K562 (cell line): Measurements from ENCODE around the gene CASKIN1. TPM values are rescaled to one million over a fixed set of nuclear protein-coding genes. Genes with fewer than 3 reads are reported as not detected.

Source experiments
- CREB1 ChIP-seq, 2 experiments: sonication (generic) in 1 of 2; formaldehyde crosslinking in 1 of 2; IDR thresholded peaks; 2 replicates each; pipeline versions ENCODE4 v1.6.1 to v1.8.0; 2012 to 2022; ENCODE audit warnings: inconsistent platforms in 1 of 2, mild to moderate bottlenecking in 1 of 2, missing genetic modification reagents in 1 of 2, moderate library complexity in 1 of 2
- CTCFL ChIP-seq: IDR thresholded peaks from 2 replicates; pipeline ENCODE4 v1.6.1; 2011; ENCODE audit warnings: borderline replicate concordance, low read depth, mild to moderate bottlenecking, moderate library complexity, low read length; ENCODE audit not compliant: insufficient read depth, poor library complexity, severe bottlenecking
- HNRNPUL1 ChIP-seq: fragments of 200-400 bp; formaldehyde crosslinking; IDR thresholded peaks from 2 replicates; pipeline ENCODE4 v1.6.1; 2017; ENCODE audit warnings: low read length
- ID3 ChIP-seq, 2 experiments: fragments of 250-450 bp in 1 of 2; fragments of 450-650 bp in 1 of 2; sonication (Bioruptor Pico) in 1 of 2; IDR thresholded peaks; 2 replicates each; pipeline versions ENCODE4 v1.6.1 to v1.8.0; 2016 to 2021; ENCODE audit warnings: mild to moderate bottlenecking in 2 of 2, moderate library complexity in 2 of 2, missing compliant biosample characterization in 1 of 2, missing genetic modification characterization in 1 of 2
- KLF13 ChIP-seq: fragments of 450-650 bp; IDR thresholded peaks from 2 replicates; pipeline ENCODE4 v1.6.1; 2016; ENCODE audit warnings: missing genetic modification characterization, low read depth, mild to moderate bottlenecking, missing compliant biosample characterization, moderate library complexity, borderline replicate concordance
- PHF20 ChIP-seq: fragments of 450-650 bp; IDR thresholded peaks from 2 replicates; pipeline ENCODE4 v1.6.1; 2018; ENCODE audit not compliant: partially characterized antibody
- PPARD ChIP-seq: fragments of 250-450 bp; sonication (Bioruptor Pico); IDR thresholded peaks from 2 replicates; pipeline ENCODE4 v1.8.0; 2022; ENCODE audit warnings: inconsistent platforms, mild to moderate bottlenecking, moderate library complexity
- SUPT5H ChIP-seq: fragments of 450-650 bp; IDR thresholded peaks from 2 replicates; pipeline ENCODE4 v1.6.1; 2016
- TAF15 ChIP-seq: fragments of 200-400 bp; formaldehyde crosslinking; IDR thresholded peaks from 2 replicates; pipeline ENCODE4 v1.6.1; 2017; ENCODE audit warnings: mild to moderate bottlenecking, low read depth, low read length, moderate library complexity
- TEAD1 ChIP-seq, 2 experiments: fragments of 450-650 bp in 1 of 2; sonication (generic) in 1 of 2; formaldehyde crosslinking; IDR thresholded peaks; 2 replicates each; pipeline versions ENCODE4 v1.4.0 to v1.8.0; 2020 to 2022; ENCODE audit warnings: mild to moderate bottlenecking in 2 of 2, missing genetic modification reagents in 1 of 2
- ZNF589 ChIP-seq: fragments of 200-800 bp; sonication (Bioruptor generic); IDR thresholded peaks from 2 replicates; pipeline ENCODE4 v1.6.1; 2016; ENCODE audit warnings: low read depth, missing genetic modification characterization, missing compliant biosample characterization
- ZNF764 ChIP-seq: fragments of 250-450 bp; sonication (Bioruptor Pico); IDR thresholded peaks from 2 replicates; pipeline ENCODE4 v1.4.0; 2020; ENCODE audit warnings: low read depth, mild to moderate bottlenecking, moderate library complexity
- ZNF77 ChIP-seq: fragments of 250-450 bp; sonication (Bioruptor Pico); IDR thresholded peaks from 2 replicates; pipeline ENCODE4 v1.5.0; 2020
- polyA plus RNA-seq, 8 experiments: library from polyadenylated mRNA; depleted of rRNA in 4 of 8; stranded (reverse) in 5 of 8; unstranded in 3 of 8; fragments of >200 nt; fragmentation: Nextera tagmentation in 2 of 8; fragmentation: Illumina TruSeq in 1 of 8; extraction: Ambion mirVana in 2 of 8; extraction: Trizol in 1 of 8; gene quantifications; 2 replicates each; pipeline versions ENCODE4 v1.2.1 to v1.2.3, GENCODE V29; 2011 to 2014; ENCODE audit warnings: inconsistent platforms in 1 of 8, missing spikeins in 1 of 8
- total RNA-seq, 7 experiments: library from RNA; depleted of rRNA in 6 of 7; stranded (reverse); fragments of >200 nt in 6 of 7; fragmentation: Illumina TruSeq in 2 of 7; extraction: Trizol in 2 of 7; gene quantifications; 2 replicates each; pipeline versions ENCODE4 v1.2.1 to v1.2.3, GENCODE V29; 2011 to 2021; ENCODE audit warnings: low replicate concordance in 1 of 7
- TF ChIP-seq, protein P1 (sequence below): fragments of 250-450 bp; sonication (Bioruptor Pico); IDR thresholded peaks from 2 replicates; pipeline ENCODE4 v1.5.0; 2020; ENCODE audit warnings: mild to moderate bottlenecking
- TF ChIP-seq, protein P2 (sequence below): fragments of 450-650 bp; IDR thresholded peaks from 2 replicates; pipeline ENCODE4 v1.6.1; 2018; ENCODE audit warnings: mild to moderate bottlenecking, low read depth; ENCODE audit not compliant: partially characterized antibody
- TF ChIP-seq, protein P3 (sequence below): IDR thresholded peaks from 3 replicates; pipeline ENCODE4 v1.6.1; 2011; ENCODE audit warnings: borderline replicate concordance, mild to moderate bottlenecking, moderate library complexity; ENCODE audit not compliant: insufficient read length; ENCODE audit errors: extremely low read depth

The CASKIN1 gene
- total and polyA plus RNA-seq, 9 of the 15 experiments (the other 6 are each of a cell fraction or from before 2014, with no cell fraction given) = 0.15 to 4.5 (median 1.5) TPM; not detected in 2

DNA sequence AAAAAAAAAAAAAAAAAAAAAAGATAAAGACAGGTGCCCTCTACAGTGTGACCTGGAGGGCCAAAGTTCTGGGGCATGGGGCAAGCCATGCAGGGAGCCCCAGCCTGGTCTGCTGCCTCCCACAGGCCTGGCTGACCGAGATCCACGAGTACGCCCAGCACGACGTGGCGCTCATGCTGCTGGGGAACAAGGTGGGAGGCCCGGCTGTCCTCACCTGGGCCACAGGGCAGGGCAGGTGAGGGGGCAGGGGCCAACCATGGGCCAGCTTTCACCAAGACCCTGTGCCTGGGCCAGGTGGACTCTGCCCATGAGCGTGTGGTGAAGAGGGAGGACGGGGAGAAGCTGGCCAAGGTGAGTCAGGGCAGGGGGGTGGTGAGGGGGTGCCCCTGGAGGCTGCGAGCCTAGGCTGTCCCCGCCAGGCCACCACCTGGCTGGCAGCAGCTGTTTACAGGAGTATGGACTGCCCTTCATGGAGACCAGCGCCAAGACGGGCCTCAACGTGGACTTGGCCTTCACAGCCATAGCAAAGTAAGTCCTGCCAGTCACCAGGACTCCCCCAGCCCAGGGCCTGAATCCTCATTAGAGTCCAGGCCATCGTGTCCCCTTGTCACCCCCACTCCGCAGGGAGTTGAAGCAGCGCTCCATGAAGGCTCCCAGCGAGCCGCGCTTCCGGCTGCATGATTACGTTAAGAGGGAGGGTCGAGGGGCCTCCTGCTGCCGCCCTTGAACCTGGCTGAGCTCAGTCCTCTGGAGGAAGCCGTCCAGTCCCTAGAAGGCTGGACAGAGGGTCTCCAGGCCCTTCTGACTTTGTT is 43.5 kb downstream of the CASKIN1 start (continued):
- TF ChIP-seq, protein P1, sequence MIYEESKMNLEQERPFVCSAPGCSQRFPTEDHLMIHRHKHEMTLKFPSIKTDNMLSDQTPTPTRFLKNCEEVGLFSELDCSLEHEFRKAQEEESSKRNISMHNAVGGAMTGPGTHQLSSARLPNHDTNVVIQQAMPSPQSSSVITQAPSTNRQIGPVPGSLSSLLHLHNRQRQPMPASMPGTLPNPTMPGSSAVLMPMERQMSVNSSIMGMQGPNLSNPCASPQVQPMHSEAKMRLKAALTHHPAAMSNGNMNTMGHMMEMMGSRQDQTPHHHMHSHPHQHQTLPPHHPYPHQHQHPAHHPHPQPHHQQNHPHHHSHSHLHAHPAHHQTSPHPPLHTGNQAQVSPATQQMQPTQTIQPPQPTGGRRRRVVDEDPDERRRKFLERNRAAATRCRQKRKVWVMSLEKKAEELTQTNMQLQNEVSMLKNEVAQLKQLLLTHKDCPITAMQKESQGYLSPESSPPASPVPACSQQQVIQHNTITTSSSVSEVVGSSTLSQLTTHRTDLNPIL (CRISPR knock-in tag) = 0 out of 2 replicates have a peak, but pooled peaks have one; percentile 28
- 0 out of 2 replicates have a peak, but pooled peaks have one; percentile 30 for TF ChIP-seq CREB1 (IDR thresholded peaks at IDR 0.05)
- TF ChIP-seq CREB1 (CRISPR knock-in tag; IDR thresholded peaks at IDR 0.05) = no peak
- peak; percentile 49; the same call in 1 of the 2 replicates for TF ChIP-seq ZNF77 (CRISPR knock-in tag)
- peak; percentile 70 for TF ChIP-seq CTCFL
- TF ChIP-seq TAF15 = 0 out of 2 replicates have a peak, but pooled peaks have one; percentile 80
- TF ChIP-seq ZNF764 (CRISPR knock-in tag) = no peak
- 0 out of 4 replicates have a peak, but pooled peaks of 1 of the 2 experiments have one; percentile 7 for TF ChIP-seq TEAD1 (CRISPR knock-in tag; IDR thresholded peaks at IDR 0.05)
- TF ChIP-seq PHF20 = peak; percentile 25
- no peak for TF ChIP-seq ID3 (CRISPR knock-in tag; IDR thresholded peaks at IDR 0.05)
- no peak for TF ChIP-seq ID3 (tag; IDR thresholded peaks at IDR 0.05)
- TF ChIP-seq HNRNPUL1 = peak; percentile 85; the same call in 1 of the 2 replicates
- TF ChIP-seq, protein P2, sequence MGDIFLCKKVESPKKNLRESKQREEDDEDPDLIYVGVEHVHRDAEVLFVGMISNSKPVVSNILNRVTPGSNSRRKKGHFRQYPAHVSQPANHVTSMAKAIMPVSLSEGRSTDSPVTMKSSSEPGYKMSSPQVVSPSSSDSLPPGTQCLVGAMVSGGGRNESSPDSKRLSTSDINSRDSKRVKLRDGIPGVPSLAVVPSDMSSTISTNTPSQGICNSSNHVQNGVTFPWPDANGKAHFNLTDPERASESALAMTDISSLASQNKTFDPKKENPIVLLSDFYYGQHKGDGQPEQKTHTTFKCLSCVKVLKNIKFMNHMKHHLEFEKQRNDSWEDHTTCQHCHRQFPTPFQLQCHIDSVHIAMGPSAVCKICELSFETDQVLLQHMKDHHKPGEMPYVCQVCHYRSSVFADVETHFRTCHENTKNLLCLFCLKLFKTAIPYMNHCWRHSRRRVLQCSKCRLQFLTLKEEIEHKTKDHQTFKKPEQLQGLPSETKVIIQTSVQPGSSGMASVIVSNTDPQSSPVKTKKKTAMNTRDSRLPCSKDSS = no peak
- TF ChIP-seq KLF13 (tag) = peak; percentile 38; the same call in 1 of the 2 replicates
- TF ChIP-seq, protein P3, sequence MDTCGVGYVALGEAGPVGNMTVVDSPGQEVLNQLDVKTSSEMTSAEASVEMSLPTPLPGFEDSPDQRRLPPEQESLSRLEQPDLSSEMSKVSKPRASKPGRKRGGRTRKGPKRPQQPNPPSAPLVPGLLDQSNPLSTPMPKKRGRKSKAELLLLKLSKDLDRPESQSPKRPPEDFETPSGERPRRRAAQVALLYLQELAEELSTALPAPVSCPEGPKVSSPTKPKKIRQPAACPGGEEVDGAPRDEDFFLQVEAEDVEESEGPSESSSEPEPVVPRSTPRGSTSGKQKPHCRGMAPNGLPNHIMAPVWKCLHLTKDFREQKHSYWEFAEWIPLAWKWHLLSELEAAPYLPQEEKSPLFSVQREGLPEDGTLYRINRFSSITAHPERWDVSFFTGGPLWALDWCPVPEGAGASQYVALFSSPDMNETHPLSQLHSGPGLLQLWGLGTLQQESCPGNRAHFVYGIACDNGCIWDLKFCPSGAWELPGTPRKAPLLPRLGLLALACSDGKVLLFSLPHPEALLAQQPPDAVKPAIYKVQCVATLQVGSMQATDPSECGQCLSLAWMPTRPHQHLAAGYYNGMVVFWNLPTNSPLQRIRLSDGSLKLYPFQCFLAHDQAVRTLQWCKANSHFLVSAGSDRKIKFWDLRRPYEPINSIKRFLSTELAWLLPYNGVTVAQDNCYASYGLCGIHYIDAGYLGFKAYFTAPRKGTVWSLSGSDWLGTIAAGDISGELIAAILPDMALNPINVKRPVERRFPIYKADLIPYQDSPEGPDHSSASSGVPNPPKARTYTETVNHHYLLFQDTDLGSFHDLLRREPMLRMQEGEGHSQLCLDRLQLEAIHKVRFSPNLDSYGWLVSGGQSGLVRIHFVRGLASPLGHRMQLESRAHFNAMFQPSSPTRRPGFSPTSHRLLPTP = no peak
- TF ChIP-seq PPARD (CRISPR knock-in tag) = no peak
- peak; percentile 71 for TF ChIP-seq SUPT5H
- TF ChIP-seq ZNF589 (CRISPR knock-in tag) = peak; percentile 43; the same call in 1 of the 2 replicates
